Limb (tissue), 2 donors: ENCODE measurements around the gene NECTIN1.
A peak's percentile ranks its signal among the peaks of the same experiment; 100 is the strongest.

Experiments used
- DNase-seq, 2 donors: peaks; one replicate each; pipeline ENCODE4 v3.0.0-alpha.2; 2016; ENCODE audit errors: extremely low spot score in 2 of 2

Gene NECTIN1

DNA sequence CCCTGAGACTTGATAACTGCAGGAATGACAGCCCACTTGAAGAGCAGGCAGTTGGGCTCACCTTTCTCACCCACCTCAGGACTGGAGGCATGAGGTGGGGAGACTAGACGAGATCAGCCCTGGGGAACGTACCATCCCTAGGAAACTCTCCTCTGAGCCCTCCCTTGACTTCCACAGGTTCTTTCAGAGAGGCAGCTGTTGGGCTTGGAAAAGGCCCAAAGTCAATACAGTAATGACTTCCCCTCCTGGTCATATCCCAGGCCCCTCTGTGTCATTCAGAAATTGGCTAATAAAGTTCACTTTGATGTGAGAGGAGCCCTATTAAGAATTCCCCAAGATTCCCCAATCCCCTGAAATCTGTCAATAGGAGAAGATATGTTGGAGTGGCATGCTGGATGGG, 5.8 kb upstream of the NECTIN1 start:
- DNase-seq = no peak

DNA sequence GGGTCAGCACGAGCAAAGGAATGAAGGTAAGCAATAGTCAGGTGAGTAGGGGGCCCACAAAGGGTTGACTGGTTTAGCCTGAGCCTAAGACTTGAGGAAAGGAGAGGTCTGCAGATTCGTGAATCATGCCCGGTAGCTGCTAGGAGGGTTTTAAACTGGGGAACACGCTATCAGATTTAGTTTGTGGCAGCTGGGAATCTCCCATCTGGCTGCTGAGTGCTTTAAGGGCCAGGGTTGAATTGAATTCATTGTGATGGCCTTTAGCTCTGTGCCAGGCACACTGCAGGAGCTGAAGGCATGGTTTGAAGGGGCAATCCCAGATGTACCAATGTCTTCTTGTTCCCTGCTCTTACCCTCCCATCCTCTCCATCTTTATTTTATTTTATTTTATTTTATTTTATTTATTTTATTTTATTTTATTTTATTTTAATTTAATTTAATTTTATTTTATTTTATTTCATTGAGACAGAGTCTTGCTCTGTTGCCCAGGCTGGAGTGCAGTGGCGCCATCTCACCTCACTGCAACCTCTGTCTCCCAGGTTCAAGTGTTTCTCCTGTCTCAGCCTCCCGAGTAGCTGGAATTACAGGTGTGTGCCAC, 1.9 kb upstream of the NECTIN1 start:
- DNase-seq = no peak

DNA sequence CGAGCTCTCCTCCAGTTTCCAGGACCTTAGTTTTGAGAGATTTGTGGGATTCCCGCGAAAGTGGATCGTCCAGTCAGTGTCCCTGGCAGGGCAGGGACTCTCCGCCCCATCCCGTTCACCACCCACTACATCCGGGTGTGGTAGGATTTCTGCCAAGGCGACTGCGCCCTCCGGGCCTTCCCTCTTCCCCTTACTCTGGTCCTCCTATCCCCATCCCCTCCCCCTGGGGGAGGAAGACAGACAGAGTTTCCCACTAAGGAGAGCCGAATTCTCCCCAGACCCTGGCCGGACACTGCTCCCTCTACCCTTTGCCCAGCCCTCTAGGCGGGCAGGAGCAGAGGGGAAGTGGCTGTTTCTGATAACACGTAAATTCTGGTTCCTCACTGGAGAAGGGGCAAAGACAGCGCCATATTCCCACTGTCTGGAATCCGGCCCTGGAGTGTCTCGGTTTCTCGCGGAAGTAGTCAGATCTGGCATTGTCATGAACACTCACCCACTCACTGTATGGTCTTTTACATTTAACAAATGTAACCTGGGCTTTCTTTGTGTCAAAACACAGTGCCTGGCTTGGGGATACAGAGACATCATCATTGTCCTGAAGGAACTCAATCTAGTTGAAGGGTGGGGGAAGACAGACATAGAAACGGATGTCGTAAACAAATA, 1.1 kb upstream of the NECTIN1 start:
- DNase-seq = no peak

GRCh38 chr11:119729581-119729927, 554 bp upstream of the NECTIN1 start:
- DNase-seq = no peak

DNA sequence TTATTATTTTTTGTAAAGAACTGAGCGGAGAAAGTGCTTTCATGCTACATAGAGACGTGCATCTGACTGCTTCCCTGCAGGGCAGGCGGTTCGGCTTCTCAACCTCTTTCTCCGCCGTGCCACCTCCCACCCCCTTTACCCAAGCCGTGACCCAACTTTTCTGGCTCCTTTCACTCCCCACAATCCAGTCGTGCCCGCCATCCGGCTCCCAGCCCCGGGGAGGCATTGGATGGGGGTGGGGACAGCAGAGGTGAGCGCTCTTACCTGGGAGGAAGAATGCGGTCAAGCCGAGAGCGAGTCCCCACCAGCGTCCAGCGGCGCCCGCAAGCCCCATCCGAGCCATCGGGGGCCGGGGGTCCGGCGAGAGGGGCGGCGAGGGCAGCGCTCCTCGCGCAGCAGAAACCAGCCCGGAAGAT, 781 bp downstream of the NECTIN1 start:
- no peak for DNase-seq

DNA sequence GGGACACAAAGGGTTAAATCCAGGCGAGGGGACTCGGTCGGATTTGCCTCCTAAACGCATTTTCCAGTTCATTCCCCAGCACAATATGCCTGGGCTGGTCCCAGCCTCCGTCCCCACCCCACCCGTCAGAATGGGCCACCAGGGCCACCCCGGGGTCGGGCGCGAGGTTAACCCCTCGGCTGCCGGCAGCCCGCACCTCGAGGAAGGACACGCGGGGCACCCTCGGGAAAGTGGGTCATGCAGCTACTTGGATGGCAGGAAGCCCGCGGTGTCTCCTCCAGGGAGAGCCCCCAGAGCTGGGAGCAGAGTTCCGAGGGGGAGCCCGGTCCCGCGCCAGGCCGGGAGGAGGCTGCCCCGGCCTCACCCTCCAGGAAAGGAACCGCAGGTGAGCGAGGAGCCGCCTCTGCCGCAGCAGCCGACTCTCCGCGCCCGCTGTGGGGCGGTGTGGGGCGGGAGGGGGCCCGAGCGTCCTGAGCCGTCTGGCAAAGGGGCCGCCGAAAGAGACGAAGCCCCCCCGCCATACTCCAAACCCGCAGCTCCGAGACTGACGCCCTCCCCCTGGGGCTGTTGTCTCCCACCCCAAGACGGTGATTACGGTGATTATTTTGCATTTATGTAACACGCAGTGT, 1.4 kb downstream of the NECTIN1 start:
- DNase-seq = peak in 1 of 2 donors; percentile 68

DNA sequence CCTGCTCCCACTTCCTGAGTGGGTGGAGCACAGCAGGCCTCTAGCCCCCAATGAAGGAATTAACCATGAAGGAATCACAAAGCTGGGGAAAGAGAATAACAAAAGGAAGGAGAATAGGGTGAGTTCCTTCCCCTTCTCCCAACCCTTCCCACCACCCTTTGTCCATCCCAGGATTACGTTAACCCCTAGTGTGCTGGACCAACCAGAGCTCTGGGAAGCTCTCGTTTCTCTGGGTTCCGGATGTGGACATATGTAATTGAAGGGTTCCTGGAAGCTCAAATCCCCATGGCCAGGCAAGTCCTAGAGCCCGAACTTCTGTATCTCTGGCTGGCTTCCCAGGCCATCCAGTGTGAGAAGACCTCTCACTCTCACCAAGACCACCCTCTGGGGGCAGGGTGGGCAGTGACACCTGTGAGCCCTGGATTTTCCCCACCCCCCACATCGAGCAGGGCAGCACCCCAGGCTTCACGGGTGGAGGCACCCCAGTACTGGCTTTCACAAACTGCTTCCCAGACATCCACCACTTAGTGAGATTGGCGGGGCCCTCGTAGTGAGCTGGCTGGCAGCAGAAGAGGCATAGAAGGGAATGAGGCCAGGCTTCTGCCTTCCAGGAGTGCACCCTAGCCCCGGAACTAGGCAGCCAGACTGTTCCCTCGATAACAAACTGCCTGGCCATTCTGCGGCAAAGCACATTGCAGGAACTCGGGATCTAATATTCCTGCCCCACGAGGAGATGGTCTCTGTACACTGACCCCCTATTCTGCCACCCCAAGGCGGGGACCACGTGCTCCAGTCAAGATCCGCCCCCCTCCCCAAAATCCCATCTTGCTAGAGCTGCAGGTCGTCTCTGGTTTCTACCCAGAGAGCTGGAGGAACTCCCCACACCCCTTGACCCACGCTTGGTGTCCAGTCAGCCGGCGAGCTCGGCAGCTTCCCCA, 2.1 kb downstream of the NECTIN1 start:
- DNase-seq = no peak

DNA sequence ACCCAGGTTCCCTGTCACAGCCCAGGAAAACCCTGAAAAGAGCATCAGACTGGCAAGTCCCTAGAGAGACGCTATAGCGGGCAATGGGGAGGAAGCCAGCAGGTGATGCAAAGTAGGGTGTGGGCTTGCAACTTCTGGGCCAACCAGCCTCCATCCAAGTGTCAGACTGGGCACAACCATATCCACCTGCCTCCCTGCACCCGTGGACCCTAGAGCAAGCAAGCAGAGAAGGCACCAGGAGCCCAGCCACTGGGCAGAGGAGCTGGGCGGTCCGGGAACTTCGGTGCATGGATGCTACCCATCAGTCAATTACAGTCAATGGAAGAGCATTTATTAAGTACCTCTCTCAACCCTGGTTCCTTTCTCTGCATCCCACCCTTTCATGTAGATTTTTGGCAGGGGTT, 2.8 kb downstream of the NECTIN1 start:
- DNase-seq = no peak

- no peak for DNase-seq
Observed at GRCh38 chr11:119724956-119725355, 4.0 kb downstream of the NECTIN1 start.

GRCh38 chr11:119723952-119724325, 5.1 kb downstream of the NECTIN1 start:
- DNase-seq = no peak

GRCh38 chr11:119723243-119723951, 5.6 kb downstream of the NECTIN1 start:
- DNase-seq = no peak

GRCh38 chr11:119722281-119722794, 6.7 kb downstream of the NECTIN1 start:
- DNase-seq = no peak

DNA sequence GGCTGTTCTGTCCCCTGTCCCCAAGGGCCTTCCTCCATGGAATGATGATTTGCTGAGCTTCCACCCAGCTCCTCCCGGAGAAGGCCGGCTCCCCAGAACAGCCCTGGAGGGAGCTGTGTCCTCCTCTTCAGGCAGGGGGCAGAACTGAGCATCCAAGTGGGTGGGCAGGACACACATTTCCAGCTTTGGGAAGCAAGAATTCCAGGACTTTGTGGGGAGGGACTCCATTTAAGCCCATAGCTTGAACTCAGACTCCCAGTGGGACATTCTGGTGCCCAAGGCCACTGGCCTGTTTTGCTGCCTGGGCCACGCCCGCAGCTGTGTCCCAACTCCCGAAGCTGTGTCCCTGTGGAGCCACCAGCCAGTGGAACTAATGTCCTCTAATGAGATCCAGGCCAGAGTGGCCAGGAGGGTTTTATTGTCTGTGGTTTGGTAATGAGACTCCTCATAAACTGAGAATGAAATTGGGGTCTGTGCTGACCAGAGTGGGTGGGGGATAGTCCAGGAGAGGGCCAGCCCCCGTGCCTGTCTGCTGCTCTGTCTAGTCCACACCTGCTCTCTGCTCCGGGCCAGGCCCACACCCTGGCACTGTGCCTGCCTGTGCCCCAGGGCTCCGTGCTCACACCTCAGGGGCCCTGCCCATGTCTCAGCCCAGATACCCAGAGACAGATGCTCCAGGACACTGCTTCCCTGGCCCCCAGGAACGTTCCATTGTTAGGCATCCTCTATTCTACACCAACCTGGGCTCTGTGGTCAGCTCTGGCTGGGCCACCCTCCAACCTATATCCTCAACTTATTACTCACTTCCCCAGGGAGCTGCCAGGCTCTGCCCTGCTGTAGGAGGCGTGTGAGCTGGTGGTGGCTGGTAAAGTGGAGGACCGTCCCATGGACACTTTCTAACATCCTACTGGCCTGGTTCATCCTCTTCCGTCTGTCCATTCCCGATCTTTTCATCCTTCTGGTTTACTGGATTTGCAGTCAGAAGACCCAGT, 7.6 kb downstream of the NECTIN1 start:
- no peak for DNase-seq

DNA sequence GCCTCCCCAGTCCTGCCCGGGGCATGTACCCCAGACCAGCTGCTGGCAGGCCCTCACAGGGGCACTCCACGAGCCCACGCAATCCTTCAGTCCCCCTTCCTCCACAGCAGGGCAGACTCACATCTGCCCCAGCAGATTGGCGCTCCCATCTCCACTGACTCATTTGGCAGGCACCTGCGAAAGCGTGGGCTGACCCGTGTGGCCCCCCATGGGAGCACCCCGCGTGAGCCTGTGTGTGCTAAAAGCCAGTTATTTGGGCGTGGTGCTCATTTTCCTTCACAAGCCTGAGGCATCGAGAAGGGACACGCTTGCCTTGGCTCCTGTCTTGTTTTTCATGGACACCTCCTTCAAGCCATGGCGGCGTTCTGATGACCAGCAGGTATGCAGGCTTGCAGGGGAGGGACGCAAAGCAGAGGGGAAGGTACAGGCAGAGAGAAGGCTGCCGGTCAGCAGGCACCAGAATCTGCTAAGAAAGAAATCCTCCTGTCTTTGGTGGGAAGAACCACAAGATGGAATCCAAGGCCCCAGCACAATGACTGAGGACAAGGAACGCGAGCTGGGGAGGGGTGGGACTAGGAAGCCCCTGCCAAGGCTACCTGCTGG, 8.6 kb downstream of the NECTIN1 start:
- DNase-seq = no peak

- no peak for DNase-seq
Observed at GRCh38 chr11:119717839-119718534, 11.0 kb downstream of the NECTIN1 start.

DNA sequence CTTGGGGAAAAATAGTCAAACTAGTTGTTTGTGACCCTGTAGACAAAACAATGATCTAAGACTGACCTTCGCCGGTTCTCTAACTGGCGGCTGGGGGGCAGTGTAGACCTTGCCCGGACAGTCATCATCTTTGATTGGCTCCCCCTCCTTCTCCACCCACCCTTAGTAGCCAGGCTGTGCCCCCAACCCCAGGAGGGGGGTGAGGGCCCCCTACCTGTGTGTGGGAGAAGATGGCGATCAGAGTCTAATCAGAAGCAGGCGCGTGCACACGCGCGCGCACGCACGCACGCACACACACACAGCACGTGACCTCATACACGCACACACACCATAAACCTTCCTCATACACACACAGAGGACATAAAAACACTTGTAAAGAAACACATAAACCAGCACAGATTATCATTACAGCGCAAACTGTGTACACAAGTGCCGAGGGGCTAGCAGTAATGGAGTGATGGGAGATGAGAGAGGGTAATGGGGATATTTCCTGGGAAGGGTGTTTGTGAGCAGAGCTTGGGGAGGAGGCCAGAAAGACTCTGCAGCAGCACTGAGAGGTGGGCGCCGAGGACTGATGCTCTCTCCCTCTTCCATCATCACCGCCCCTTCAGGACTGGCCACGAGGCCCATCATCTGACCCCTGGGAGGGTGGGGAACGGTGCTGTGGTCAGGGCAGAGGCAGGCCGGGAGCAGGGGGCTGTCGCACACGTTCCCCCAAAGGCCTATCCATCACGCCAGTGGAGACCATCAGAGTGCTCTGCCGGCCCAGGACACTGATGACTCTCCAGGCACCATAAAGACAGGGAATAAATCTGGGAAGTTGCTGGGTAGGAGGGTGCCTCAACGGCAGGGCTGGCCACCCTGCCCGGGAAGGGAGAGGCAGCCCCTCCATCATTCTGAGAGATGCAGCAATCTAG, 12.2 kb downstream of the NECTIN1 start:
- DNase-seq = no peak

GRCh38 chr11:119714590-119714989, 14.4 kb downstream of the NECTIN1 start:
- no peak for DNase-seq

DNA sequence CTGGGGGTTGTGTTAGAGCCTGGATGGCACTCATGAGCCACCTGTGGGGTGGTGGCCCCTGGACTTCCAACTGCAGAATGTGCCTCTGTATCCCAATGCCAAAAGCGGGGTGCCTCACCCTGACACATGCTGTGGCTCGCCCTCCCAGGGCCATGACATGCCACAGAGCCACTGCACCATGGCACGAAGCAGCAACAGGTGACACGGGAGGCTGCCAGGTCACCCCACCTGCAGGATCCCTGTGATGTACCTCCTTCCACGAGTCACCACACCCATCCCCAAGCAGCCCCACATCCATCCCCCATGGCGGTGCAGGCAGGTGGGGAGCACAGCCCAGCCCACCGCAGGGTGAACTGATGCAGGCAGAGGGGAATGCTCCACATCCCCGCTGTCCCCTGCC, 14.8 kb downstream of the NECTIN1 start:
- DNase-seq = no peak
